SW480 (cell line): ENCODE data around the gene EIF2S1.

ENCODE experiments used
- DNase-seq: peaks from one replicate; pipeline ENCODE4 v3.0.0-alpha.2; 2016; ENCODE audit warnings: low spot score

The EIF2S1 gene

DNA sequence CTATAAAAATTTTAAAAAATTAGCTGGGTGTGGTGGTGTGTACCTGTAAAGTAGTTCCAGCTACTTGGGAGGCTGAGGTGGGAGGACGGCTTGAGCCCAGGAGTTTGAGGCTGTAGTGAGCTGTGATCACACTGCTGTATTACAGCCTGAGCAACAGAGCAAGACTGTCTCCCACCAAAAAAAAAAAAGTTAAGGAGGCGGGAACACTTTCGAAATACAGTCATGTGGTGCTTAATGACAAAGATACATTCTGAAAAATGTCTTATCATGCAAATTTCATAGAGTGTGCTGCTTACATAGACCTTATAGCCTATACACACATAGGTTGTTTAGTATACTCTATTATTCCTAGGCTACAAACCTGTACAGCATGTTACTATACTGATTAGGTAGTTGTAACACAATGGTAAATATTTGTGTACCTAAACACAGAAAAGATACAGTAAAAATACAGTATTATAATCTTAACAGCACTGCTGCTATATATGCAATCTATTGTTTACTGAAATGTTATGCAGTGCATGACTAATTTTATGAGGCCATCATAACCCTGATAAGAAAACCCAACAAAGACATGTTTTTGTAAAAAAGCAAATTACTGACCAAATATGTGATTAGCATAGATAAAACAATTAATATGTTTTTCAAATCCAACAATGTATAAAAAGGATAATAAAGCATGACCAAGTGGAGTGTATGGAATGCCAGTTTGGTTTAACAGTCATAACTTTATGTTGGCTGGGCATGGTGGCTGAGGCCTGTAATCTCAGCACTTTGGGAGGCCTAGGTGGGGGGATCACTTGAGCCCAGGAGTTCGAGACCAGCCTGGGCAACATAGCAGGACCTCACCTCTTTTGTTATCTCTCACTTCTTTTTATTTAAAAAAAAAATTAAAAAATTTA is 11.4 kb downstream of the EIF2S1 start:
- no peak for DNase-seq

DNA sequence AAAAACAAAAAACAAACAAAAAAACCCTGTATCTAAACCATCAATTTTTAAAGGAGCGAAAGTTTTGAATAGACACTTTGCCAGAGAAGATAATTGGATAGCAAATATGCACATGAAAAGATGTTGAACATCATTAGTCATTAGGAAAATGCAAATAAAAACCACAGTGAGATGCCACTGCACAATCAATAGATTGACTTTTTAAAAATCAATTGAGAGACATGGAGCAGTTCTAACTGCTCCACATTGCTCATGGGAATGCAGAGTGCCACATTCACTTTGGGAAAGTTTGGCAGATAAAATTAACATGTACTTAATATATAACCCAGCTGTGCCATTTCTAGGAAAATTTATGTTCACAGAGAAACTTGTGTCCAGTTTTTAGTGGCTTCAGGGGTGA is 12.7 kb downstream of the EIF2S1 start:
- no peak for DNase-seq

DNA sequence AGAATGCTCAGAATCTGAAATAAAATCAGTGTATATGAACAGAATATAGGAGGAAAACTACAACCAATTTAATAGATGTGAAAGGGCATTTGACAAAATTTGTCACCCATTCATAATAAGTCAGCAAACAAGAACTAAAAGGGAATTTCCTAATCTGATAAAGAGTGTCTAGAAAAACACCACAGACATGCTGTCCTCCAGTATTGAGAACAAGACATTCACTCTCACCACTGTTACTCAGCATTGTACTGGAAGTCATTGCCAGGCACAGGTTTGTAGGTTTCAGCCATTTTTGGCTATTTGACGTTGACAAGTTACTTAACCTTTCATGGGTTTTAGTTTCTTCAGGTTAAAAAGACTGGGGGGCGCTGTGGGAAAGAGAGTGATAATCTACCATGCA is 13.2 kb downstream of the EIF2S1 start:
- DNase-seq, result no peak

DNA sequence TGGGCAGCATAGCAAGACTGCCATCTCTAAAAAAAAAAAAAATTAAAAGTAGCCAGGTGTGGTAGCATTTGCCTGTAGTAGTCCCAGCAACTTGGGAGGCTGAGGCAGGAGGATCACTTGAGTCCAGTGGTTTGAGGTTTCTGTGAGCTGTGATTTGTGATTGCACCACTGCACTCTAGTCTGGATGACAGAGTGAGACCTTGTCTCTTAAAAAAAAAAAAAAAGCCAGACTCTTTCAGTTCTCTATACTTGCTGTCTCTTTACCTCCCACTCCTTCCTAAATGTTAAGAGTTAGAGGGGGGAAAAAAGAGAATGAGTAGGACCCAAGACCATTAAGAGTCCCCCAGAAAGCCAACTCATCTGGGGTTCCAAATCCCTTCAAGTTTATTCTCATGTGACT is 17.8 kb downstream of the EIF2S1 start:
- DNase-seq, result no peak

DNA sequence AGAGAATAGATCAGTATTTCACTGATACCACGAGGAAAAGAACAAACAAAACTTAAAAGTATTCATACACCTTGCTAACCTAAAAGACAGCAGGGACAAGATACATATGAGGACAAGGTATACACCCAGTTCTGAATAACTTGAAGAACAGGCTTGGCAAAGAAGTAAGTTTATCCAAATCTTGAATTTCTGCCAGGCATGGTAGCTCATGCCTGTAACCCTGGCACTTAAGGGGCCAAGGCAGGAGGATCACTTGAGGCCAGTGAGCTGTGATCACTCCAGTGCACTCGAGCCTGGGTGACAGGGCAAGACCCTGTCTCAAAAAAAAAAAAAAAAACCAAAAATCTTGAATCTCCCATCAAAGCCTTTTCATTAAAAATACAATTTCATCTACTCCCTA is 25.0 kb downstream of the EIF2S1 start:
- DNase-seq, result no peak

DNA sequence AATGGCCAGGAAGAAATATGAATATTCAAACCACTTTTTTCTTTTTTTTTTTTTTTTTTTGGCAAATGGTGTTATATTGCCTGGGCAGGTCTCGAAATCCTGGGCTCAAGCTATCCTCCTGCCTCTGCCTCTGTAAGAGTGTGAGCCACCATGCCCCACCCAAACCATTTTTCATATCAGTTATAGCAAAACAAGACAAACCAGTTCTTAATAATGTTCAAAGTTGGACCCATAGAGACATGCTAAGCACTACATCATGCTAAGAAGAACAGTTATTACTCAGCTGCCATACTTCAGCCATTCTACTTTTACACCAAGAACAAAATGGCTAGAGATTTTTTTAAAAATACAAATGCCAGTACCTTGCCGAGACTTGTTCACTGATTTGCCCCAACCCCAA is 25.5 kb downstream of the EIF2S1 start:
- DNase-seq, result no peak

GRCh38 chr14:67387195-67387594 is 27.1 kb downstream of the EIF2S1 start:
- peak; percentile 18 for DNase-seq

- no peak for DNase-seq
Observed at GRCh38 chr14:67389275-67389674, 29.1 kb downstream of the EIF2S1 start.

GRCh38 chr14:67389811-67390534 is 29.8 kb downstream of the EIF2S1 start:
- DNase-seq, result no peak

GRCh38 chr14:67391268-67391667 is 31.1 kb downstream of the EIF2S1 start:
- no peak for DNase-seq

DNA sequence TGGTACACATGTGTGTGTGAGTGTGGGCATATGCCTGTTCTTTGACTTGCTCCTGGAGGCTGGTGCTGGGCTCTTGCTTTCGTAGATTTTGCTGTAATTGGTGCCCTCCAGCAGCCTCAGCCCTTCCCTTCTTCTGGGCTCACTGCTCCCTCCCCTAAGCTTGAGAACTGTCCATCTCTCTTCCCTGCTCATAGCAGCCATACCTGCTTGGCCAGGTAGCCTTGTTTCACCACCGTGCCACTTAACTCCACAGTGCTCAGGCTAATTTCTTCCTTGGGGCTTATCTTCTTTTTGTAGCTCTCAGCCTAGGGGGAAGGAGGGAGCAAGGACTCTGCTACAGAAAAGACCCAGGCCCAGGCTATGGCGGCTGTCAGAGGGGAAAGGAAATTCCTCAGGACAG is 32.0 kb downstream of the EIF2S1 start:
- DNase-seq, result no peak

GRCh38 chr14:67392800-67393199 is 32.7 kb downstream of the EIF2S1 start:
- DNase-seq, result no peak

DNA sequence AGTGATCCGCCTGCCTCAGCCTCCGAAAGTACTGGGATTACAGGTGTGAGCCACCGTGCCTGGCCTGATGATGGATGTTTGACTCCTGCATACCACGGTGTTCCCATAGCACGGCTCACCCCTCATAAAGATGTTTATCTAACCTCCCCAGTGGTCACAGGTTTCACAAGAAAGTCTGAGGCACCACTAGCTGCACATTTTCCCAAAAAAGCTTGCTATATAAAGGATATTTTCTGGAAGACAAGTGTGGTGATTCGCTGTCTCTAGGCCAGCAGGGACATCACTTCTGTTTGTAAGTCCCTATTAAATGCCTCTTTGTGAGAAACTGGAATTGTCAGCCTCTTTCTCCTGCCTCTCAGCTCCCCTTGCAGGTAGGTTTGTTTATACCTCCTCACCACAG is 33.6 kb downstream of the EIF2S1 start:
- DNase-seq, result no peak

DNA sequence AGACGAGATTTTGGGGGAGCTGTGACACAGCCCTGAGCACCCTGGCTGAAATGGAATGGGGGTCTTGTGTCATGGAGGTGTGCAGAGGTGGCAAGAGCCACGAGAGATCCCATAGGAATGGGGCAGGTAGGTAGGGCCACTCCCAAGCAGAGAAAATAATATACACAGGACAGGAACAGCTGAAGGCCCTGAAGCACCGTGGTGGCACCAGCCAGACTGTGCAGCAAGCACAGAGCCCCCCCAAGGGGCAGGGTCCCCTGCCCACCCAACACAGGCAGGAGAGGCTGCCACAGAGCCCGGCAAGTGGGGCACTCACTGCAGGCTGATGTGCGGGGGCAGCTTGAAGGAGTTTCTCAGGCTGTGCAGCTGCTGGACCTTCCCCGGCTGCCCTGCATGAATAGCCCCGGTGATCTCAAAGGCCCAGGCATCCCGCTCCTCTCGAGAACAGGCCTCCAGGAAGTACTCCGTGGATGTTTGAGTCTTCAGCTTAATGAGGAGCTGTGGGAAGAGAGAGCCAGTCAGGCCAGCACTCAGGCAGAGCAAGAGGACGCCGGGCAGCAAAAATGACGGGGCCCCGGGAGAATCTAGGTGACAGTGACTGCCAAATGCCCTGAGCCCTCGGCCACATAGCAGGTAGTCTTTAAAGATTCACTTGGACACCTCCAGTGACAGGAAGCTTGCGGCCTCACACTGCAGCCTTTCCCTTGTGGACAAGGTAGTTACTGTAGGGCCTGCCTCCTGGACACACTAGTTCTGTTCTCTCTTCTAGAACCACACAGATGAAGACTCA is 35.2 kb downstream of the EIF2S1 start:
- DNase-seq, result no peak

- DNase-seq, result no peak
Observed at GRCh38 chr14:67395876-67396189, 35.7 kb downstream of the EIF2S1 start.

DNA sequence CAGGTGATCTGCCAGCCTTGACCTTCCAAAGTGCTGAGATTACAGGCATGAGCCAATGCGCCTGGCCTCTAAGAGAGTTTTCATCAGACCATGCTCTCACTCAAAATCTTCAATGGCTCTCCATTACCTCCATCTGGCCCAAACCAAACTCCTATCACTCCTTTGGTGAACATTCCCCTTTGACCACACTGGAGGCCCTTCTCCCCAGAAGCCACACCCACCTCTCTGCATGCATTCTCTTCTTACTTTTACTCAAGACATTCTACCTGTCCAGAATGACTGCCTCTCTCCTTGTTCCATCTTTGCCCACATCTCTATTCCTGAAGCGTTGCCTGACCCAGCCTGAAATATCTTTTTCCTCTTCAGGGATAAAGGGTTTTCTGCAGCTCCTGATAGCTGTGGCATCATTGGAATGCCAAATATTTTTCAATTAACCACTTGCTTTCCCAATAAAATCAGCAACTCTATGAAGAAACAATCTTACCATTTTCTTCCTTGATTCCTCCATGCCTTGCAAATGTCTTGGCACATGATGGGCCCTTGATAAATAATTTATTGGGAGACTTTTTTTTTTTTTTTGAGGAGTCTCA is 36.3 kb downstream of the EIF2S1 start:
- DNase-seq, result no peak

DNA sequence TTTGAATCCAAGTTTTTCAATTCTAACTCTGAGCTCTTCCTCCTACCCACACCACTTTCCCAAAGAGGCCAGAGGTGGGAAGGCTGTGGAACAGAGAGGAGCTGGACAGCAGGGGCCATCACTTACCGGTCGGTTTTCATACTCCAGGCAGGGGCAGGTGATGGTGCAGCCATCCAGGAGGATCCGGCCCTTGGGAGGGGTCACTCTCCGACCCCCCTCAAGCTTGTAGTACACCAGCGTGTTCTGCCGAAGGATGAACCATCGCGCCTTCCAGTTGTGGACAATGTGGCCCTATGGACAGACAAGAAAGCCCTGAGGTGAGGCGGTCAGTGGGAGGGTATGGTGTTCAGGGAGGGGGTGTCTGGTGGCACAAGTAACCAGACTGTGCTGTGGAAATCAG is 37.4 kb downstream of the EIF2S1 start:
- DNase-seq, result no peak

DNA sequence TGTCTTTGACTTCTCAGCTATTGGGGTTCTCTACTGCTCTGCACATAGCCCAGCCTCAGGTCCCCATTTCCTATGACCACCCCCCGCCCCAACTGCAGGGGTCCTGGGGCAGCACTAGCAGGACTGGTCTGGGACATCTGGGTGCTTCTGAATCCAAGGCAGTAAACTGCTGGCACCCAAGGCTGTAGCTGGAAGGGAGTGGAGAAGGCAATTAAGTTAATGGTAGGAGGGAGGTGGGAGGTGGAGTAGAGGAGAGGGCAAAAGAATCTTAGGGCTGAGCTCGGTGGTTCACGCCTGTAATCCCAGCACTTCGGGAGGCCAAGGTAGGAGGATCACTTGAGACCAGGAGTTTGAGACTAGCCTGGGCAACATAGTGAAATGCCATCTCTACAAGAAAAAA is 40.3 kb downstream of the EIF2S1 start:
- DNase-seq, result no peak

GRCh38 chr14:67405771-67406170 is 45.6 kb downstream of the EIF2S1 start:
- DNase-seq, result no peak

- peak; percentile 14 for DNase-seq
Observed at GRCh38 chr14:67408122-67408801, 48.1 kb downstream of the EIF2S1 start.

DNA sequence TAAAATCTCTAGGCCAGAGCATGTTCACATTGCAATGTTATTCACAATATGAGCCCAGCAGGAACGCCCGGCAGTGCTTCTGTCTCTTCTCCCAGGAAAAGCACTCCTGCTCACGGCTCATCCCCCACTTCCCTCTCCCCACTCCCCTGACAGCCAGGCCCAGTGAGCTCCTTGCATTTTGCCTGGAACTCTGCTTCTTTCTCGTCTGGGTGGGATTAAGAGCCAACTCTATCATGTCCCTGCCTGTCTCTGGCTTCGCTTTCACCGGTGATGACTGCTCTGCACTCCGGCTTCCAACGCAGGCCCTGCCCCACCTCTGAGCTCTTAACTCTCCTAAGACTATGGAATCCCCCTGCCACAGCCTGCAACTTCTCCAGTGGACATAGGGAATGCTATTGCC is 49.3 kb downstream of the EIF2S1 start:
- no peak for DNase-seq

DNA sequence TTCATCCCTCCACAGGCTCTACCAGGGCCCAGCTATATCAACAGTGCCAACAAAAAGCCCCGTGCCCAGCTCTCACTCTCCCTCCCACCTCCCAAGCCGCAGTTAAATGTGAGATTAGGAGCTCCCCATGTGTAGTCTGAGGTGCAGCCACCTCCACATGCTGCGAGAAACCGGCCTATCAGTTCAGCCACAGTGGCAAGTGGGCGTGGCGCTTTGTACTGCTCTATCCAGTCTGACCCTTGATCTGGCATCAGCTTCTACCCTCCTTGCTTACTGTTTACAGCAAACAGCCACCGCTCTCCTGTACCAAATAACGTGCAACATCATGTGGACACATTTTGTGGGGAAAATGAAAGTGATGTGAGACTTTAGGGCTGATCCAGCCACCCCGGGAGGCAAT is 50.2 kb downstream of the EIF2S1 start:
- peak; percentile 69 for DNase-seq
